NT2/D1 (cell line): ENCODE data around the gene KLK14.

Experiments
- DNase-seq: peaks from one replicate; pipeline ENCODE4 v3.0.0-alpha.2; 2011; ENCODE audit warnings: low read depth, low spot score
- H3K27me3 ChIP-seq: 2 replicates; pipeline ENCODE4 v1.6.0; 2011; ENCODE audit warnings: mild to moderate bottlenecking; ENCODE audit not compliant: insufficient read length, insufficient read depth
- H3K36me3 ChIP-seq: 2 replicates; pipeline ENCODE4 v1.6.1; 2011; ENCODE audit warnings: mild to moderate bottlenecking, low read length, mixed read lengths; ENCODE audit not compliant: insufficient read depth, insufficient read length
- H3K4me1 ChIP-seq: 2 replicates; pipeline ENCODE4 v1.5.1; 2011; ENCODE audit not compliant: insufficient read depth, insufficient read length
- H3K4me3 ChIP-seq: 2 replicates; pipeline ENCODE4 v1.5.1; 2011; ENCODE audit warnings: low read depth; ENCODE audit not compliant: insufficient read length
- H3K9ac ChIP-seq: 2 replicates; pipeline ENCODE4 v1.6.0; 2011; ENCODE audit warnings: low read depth; ENCODE audit not compliant: insufficient read length
- H3K9me3 ChIP-seq: 2 replicates; pipeline ENCODE4 v1.5.1; 2011; ENCODE audit warnings: mild to moderate bottlenecking, low read length; ENCODE audit not compliant: insufficient read depth
- SUZ12 ChIP-seq: IDR thresholded peaks from 2 replicates; pipeline ENCODE4 v1.6.1; 2011; ENCODE audit not compliant: insufficient read length, insufficient read depth; ENCODE audit errors: extremely low read depth
- YY1 ChIP-seq: IDR thresholded peaks from 2 replicates; pipeline ENCODE4 v1.6.1; 2011; ENCODE audit not compliant: insufficient read length, insufficient read depth
- ZNF274 ChIP-seq: IDR thresholded peaks from 2 replicates; pipeline ENCODE4 v1.6.1; 2011; ENCODE audit warnings: mild to moderate bottlenecking, low read depth, low read length

The KLK14 gene

GRCh38 chr19:51098365-51099046 is 15.8 kb upstream of the KLK14 start:
- Histone ChIP-seq H3K4me1 (peaks cover 2% of the 10 kb centered on the region), H3K9ac (no peak overlapping the region), H3K9me3 (no peaks in the 10 kb centered on the region), H3K27me3 (no peaks in the 10 kb centered on the region), H3K36me3 (peaks cover 33% of the 10 kb centered on the region), H3K4me3 (no peak overlapping the region)
- TF ChIP-seq ZNF274: no peak
- TF ChIP-seq SUZ12: no peak
- no peak for TF ChIP-seq YY1
- no peak for DNase-seq

- no peak overlapping the region for H3K9ac ChIP-seq
These were observed 15.1 kb upstream of the KLK14 start for GRCh38 chr19:51097796-51098195.

DNA sequence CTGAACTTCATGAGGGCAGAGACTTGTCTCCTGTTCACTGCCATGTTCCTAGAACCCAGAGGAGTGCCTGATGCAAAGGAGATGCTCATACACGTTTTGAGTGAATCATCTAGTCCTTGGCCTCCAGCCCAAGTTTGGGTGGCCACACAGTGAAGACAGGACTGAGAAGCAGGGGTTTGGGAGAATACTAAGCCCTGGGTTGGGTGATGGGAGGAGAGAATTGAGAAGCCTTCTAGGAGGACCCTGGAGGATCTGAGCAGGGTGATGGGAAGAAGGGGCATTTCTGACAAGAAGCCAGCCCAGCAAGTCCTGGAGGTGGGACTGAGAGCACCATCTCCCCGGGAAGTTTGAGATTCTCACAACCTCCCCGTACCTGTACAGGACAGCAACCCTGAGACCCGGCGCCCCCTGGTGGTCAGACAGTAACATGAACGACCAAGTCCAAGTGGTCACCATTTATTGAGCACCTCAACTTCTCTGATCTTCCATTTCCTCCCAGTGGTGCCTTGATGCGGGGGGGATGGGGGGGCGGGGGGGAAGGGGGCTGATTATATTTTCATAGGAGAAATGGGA is 14.6 kb upstream of the KLK14 start:
- Histone ChIP-seq H3K27me3 (no peaks in the 10 kb centered on the region), H3K4me1 (peaks cover 6% of the 10 kb centered on the region), H3K36me3 (peaks cover 22% of the 10 kb centered on the region), H3K9me3 (no peaks in the 10 kb centered on the region), H3K9ac (no peak overlapping the region), H3K4me3 (no peak overlapping the region)
- peak; percentile 28 for DNase-seq
- TF ChIP-seq YY1: no peak
- TF ChIP-seq SUZ12: no peak
- no peak for TF ChIP-seq ZNF274

More at GRCh38 chr19:51097796-51098195, 15.1 kb upstream of the KLK14 start:
- H3K27me3 ChIP-seq: no peaks in the 10 kb centered on the region
- H3K4me1 ChIP-seq: peaks cover 6% of the 10 kb centered on the region
- DNase-seq: no peak
- no peak for TF ChIP-seq YY1
- TF ChIP-seq SUZ12: no peak
- TF ChIP-seq ZNF274: no peak
- no peak overlapping the region for H3K4me3 ChIP-seq
- H3K9me3 ChIP-seq: no peaks in the 10 kb centered on the region
- H3K36me3 ChIP-seq: peaks cover 28% of the 10 kb centered on the region

DNA sequence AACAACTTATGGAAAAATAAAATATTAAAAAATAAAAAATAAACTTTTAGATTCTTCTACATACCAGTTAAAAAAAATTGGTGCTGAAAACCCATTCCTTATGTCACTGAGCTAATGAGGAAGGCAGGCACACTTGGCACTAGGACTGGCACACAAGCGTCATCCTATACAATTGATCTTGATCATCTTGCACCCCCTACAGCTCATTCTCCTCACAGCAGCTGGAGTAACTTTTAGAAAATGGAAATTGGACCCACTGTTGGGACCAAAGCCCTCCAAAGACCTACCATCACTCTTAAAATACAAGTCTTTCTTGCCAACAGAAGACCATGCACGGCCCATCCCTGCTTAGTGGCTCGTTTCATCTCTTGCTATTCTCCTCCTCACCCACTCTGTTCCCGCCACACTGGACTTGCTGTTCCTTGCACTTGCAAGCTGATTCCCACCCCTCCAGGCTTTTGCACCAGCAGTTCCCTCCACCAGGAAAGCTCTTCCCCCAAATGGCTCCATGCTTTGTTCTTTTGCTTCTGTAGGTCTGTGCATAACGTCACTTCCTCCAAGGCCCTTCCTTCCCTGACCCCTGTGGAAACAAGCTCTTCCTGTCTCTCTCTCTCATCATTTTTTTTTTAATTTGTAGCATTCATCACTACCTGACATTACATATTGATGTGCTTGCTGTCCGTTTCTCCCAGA is 13.9 kb upstream of the KLK14 start:
- Histone ChIP-seq H3K4me1 (peaks cover 6% of the 10 kb centered on the region), H3K9ac (no peak overlapping the region), H3K36me3 (peaks cover 21% of the 10 kb centered on the region), H3K4me3 (no peak overlapping the region), H3K9me3 (no peaks in the 10 kb centered on the region), H3K27me3 (no peaks in the 10 kb centered on the region)
- no peak for DNase-seq
- TF ChIP-seq YY1 (no peak), ZNF274 (no peak), SUZ12 (no peak)

DNA sequence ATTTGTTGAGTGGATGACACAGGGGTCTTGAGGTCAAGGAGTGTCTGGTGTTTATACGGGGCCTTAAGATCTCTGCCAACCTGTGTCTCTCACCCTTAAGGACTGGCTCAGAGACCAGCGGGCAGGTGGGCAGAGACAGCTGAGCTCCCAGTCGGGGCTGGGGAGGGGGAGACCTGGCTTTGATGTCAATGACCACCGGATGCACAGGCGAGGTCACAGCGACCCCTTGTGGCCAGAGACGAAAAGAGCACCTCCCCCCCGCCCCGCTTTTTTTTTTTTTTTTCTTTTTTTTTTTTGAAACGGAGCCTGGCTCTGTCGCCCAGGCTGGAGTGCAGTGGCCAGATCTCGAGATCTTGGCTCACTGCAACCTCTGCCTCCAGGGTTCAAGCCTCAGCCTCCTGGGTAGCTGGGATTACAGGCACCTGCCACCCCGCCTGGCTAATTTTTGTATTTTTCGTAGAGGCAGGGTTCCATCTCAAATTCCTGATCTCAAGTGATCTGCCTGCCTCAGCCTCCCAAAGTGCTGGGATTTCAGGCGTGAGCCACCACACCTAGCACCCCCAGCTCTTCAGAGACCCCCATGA is 12.1 kb upstream of the KLK14 start:
- no peak for DNase-seq
- H3K4me3 ChIP-seq: no peak overlapping the region
- no peaks in the 10 kb centered on the region for H3K9me3 ChIP-seq
- H3K4me1 ChIP-seq: peaks cover 6% of the 10 kb centered on the region
- H3K27me3 ChIP-seq: no peaks in the 10 kb centered on the region
- H3K9ac ChIP-seq: no peak overlapping the region
- peaks cover 9% of the 10 kb centered on the region for H3K36me3 ChIP-seq
- no peak for TF ChIP-seq SUZ12
- TF ChIP-seq YY1: no peak
- TF ChIP-seq ZNF274: no peak

DNA sequence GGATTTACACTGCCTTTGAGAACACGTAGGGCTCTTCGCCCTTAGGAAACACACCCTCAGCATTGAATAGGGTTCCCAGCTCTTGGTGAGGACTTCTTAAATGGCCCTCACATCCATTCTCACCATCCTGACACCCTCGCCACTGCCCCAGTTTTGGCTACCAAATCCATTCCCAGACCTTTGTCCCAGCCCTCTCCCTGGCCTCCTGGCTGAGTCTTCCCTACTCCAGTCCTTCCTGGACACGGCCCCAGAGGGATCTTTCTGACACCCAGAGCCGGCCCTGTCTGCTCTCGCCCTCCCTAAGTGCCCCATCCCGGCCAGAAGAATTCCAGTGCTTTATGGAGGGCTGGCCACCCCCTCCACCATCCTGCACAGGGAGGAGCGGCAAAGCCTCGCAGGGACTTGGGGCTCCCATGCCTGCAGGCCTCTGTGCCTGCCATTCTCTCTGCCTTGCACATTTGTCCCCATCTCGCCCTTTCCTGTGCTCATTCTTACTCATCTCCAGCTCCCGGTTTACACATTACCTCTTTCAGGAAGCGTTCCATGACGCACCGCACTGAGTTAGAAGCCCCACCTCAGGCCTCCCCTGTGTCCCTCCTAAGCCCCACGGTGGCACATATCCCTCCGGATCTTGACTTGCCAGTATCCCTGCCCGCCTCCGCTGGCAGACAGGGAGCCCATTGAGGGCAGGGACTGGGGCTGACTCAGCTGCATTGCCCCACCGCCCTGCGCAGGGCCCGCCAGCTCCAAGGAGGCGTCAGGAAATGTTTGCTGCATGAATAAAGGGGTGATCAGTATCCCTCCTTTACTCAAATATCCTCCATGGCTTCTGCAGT is 11.0 kb upstream of the KLK14 start:
- peaks cover 5% of the 10 kb centered on the region for H3K36me3 ChIP-seq
- H3K9me3 ChIP-seq: no peaks in the 10 kb centered on the region
- no peak for TF ChIP-seq SUZ12
- TF ChIP-seq YY1: no peak
- no peak for TF ChIP-seq ZNF274
- H3K4me3 ChIP-seq: no peak overlapping the region
- peak overlapping the region; percentile 8 for H3K9ac ChIP-seq
- H3K4me1 ChIP-seq: peaks cover 6% of the 10 kb centered on the region
- no peaks in the 10 kb centered on the region for H3K27me3 ChIP-seq
- no peak for DNase-seq
